Measurements from ENCODE around the gene FRMD1. TPM values are rescaled to one million over a fixed set of nuclear protein-coding genes. Genes with fewer than 3 reads are reported as not detected.

The FRMD1 gene
- total RNA-seq, 1 donor from 2014 or later: not detected

- intact Hi-C loops (cut with DNase I): loop anchor here (5.0 to 10.0 kb wide), 3 partner anchors 54 to 209 kb away; partner anchors contain the start of gene KIF25
- DNase-seq (ENCODE audit: low spot score): no peak
Observed at GRCh38 chr6:168115748-168116437, 36.9 kb upstream of the FRMD1 start.

- DNase-seq (ENCODE audit: low spot score): peak; percentile 31
- intact Hi-C loops (cut with DNase I): loop anchor here (10.0 kb wide), 1 partner anchor 118 kb away; the partner anchor contains the start of gene KIF25
Observed at GRCh38 chr6:168113226-168113625, 34.2 kb upstream of the FRMD1 start.

- intact Hi-C loops (cut with DNase I): loop anchor here (10.0 kb wide), 1 partner anchor 117 kb away; the partner anchor contains the start of gene KIF25
- DNase-seq (ENCODE audit: low spot score): peak; percentile 39
Observed at GRCh38 chr6:168111911-168112310, 32.9 kb upstream of the FRMD1 start.

GRCh38 chr6:168110437-168110836 is 31.4 kb upstream of the FRMD1 start:
- intact Hi-C loops (cut with DNase I): loop anchor here (10.0 kb wide), 1 partner anchor 116 kb away; the partner anchor contains the start of gene KIF25

GRCh38 chr6:168109171-168109570 is 30.2 kb upstream of the FRMD1 start:
- intact Hi-C loops (cut with DNase I): no loop called here
- no peak for DNase-seq (ENCODE audit: low spot score)

More at GRCh38 chr6:168110437-168110836, 31.4 kb upstream of the FRMD1 start:
- no peak for DNase-seq (ENCODE audit: low spot score)

- DNase-seq (ENCODE audit: low spot score): no peak
- intact Hi-C loops (cut with DNase I): no loop called here
Observed at GRCh38 chr6:168107191-168107983, 28.4 kb upstream of the FRMD1 start.

- intact Hi-C loops (cut with DNase I): no loop called here
- DNase-seq (ENCODE audit: low spot score): no peak
Observed at GRCh38 chr6:168106633-168107005, 27.6 kb upstream of the FRMD1 start.

- intact Hi-C loops (cut with DNase I): no loop called here
- DNase-seq (ENCODE audit: low spot score): no peak
Observed at GRCh38 chr6:168105813-168106632, 27.0 kb upstream of the FRMD1 start.

- intact Hi-C loops (cut with DNase I): no loop called here
- no peak for DNase-seq (ENCODE audit: low spot score)
Observed at GRCh38 chr6:168104636-168105035, 25.6 kb upstream of the FRMD1 start.

GRCh38 chr6:168103050-168103830 is 24.2 kb upstream of the FRMD1 start:
- intact Hi-C loops (cut with DNase I): no loop called here
- DNase-seq (ENCODE audit: low spot score): no peak

- no peak for DNase-seq (ENCODE audit: low spot score)
Observed at GRCh38 chr6:168102315-168102985, 23.4 kb upstream of the FRMD1 start.

GRCh38 chr6:168101590-168102314 is 22.7 kb upstream of the FRMD1 start:
- no peak for DNase-seq (ENCODE audit: low spot score)
- intact Hi-C loops (cut with DNase I): no loop called here

More at GRCh38 chr6:168102315-168102985, 23.4 kb upstream of the FRMD1 start:
- intact Hi-C loops (cut with DNase I): no loop called here

- intact Hi-C loops (cut with DNase I): no loop called here
- no peak for DNase-seq (ENCODE audit: low spot score)
Observed at GRCh38 chr6:168100803-168101589, 22.0 kb upstream of the FRMD1 start.

GRCh38 chr6:168100011-168100802 is 21.2 kb upstream of the FRMD1 start:
- intact Hi-C loops (cut with DNase I): no loop called here
- DNase-seq (ENCODE audit: low spot score): no peak

GRCh38 chr6:168099201-168100010 is 20.4 kb upstream of the FRMD1 start:
- no peak for DNase-seq (ENCODE audit: low spot score)
- intact Hi-C loops (cut with DNase I): no loop called here

Measured in cardiac septum (tissue), 1 donor.